ENCODE data around the gene B3GNT7. TPM values are rescaled to one million over a fixed set of nuclear protein-coding genes. Genes with fewer than 3 reads are reported as not detected.

The B3GNT7 gene
- total and polyA plus RNA-seq, 2 of the 8 experiments (the other 6 are each of a cell fraction or from before 2014, with no cell fraction given) = 26.4 to 73.1 TPM

- Histone ChIP-seq H4K20me1 (replicated peaks in 1 of 2; ENCODE audit: control insufficient read depth in 1 of 2, insufficient read depth in 2 of 2, low read length in 2 of 2) (no peaks in the 10 kb centered on the region), H4K8ac (ENCODE audit: extremely low read depth, insufficient read depth, low read length) (0 out of 2 replicates have a peak overlapping the region, but pooled peaks have one; percentile 25), H3K79me1 (ENCODE audit: low read depth, low read length) (no peaks in the 10 kb centered on the region), H3K56ac (replicated peaks; ENCODE audit: insufficient read length, low read depth, low read length) (no peak overlapping the region), H2BK20ac (ENCODE audit: low read length) (no peak overlapping the region), H2BK15ac (ENCODE audit: low read length) (no peak overlapping the region), H2BK12ac (ENCODE audit: low read depth, low read length) (no peak overlapping the region), H3K9ac (replicated peaks in 1 of 4; ENCODE audit: extremely low read depth in 1 of 4, low read depth in 3 of 4, low read length in 3 of 4) (no peak overlapping the region), H2BK5ac (ENCODE audit: low read depth, low read length) (0 out of 2 replicates have a peak overlapping the region, but pooled peaks have one; percentile 56), H3K9me3 (ENCODE audit: insufficient read depth in 2 of 2, low read depth in 1 of 2, low read length in 1 of 2) (no peaks in the 10 kb centered on the region), H4K91ac (replicated peaks; ENCODE audit: insufficient read length, low read length) (no peak overlapping the region), H3K4me2 (ENCODE audit: insufficient read depth in 1 of 2, low read depth in 2 of 2, low read length in 2 of 2) (no peak overlapping the region), H3K4me3 (ENCODE audit: extremely low read depth in 1 of 4, insufficient read depth in 2 of 4, low read depth in 3 of 4, low read length in 4 of 4) (no peak overlapping the region), H3K36me3 (ENCODE audit: control insufficient read depth in 2 of 4, insufficient read depth in 4 of 4, low read length in 3 of 4) (no peaks in the 10 kb centered on the region), H2BK120ac (replicated peaks; ENCODE audit: low read depth, low read length) (no peak overlapping the region), H3K18ac (ENCODE audit: extremely low read depth, low read length) (no peak overlapping the region), H3K27ac (ENCODE audit: low read depth, low read length) (no peak overlapping the region), H3K4ac (replicated peaks; ENCODE audit: insufficient read length, low read depth, low read length) (no peak overlapping the region), H2AFZ (ENCODE audit: low read length) (peak overlapping the region; percentile 56), H3K23me2 (ENCODE audit: low read depth, low read length) (no peaks in the 10 kb centered on the region), H3K23ac (ENCODE audit: insufficient read length) (no peak overlapping the region), H3K27me3 (replicated peaks in 1 of 4; ENCODE audit: control insufficient read depth in 3 of 4, extremely low read depth in 1 of 4, insufficient read depth in 3 of 4, low read length in 3 of 4) (no peaks in the 10 kb centered on the region), H4K5ac (ENCODE audit: insufficient read length, low read depth, low read length) (no peak overlapping the region), H2AK5ac (ENCODE audit: low read depth, low read length) (no peak overlapping the region), H3K14ac (ENCODE audit: insufficient read length) (no peak overlapping the region), H3K79me2 (ENCODE audit: control insufficient read depth in 1 of 2, insufficient read depth in 2 of 2, low read length in 2 of 2) (no peaks in the 10 kb centered on the region), H3K4me1 (replicated peaks in 1 of 4; ENCODE audit: control insufficient read depth in 3 of 4, insufficient read depth in 4 of 4, low read length in 3 of 4) (no peaks in the 10 kb centered on the region)
- 83% methylated on average over 13 of the region's 13 CpGs; no CpG with 5 or more reads in 1 of the 2 experiments for WGBS, 2 experiments (ENCODE audit: extremely low coverage in 1 of 2, insufficient coverage in 1 of 2, insufficient read length in 1 of 2, insufficient replicate concordance in 2 of 2, low coverage in 1 of 2, low lambda C conversion rate in 2 of 2, missing lambda C conversion rate in 1 of 2)
- FAIRE-seq (no peak), DNase-seq (ENCODE audit: low read depth in 1 of 2, low spot score in 2 of 2) (no peak)
- ChIA-PET CTCF (ENCODE audit: partially characterized antibody) (interaction anchor here (0.6 to 2.0 kb wide), 9 partner anchors 11 to 139 kb away, joined by 3 to 6 read pairs (median 3); no protein-coding TSS in a partner anchor), POLR2A (ENCODE audit: partially characterized antibody) (interaction anchor here (1.3 to 7.9 kb wide), 3 partner anchors 17 to 40 kb away, joined by 3 to 97 read pairs (median 5); no protein-coding TSS in a partner anchor)
- TF ChIP-seq ATF3 (IDR thresholded peaks at IDR 0.05; ENCODE audit: insufficient read depth, low read depth, low read length) = no peak
- TF ChIP-seq JUND (IDR thresholded peaks at IDR 0.05; ENCODE audit: low read length) = no peak
- no peak for TF ChIP-seq NANOG (IDR thresholded peaks at IDR 0.05; ENCODE audit: insufficient read depth, low read depth, low read length, poor library complexity, severe bottlenecking)
- TF ChIP-seq EP300 (IDR thresholded peaks at IDR 0.05; ENCODE audit: borderline replicate concordance in 1 of 2, low read depth in 2 of 2, low read length in 2 of 2) = no peak
- TF ChIP-seq SP1 (IDR thresholded peaks at IDR 0.05; ENCODE audit: low read depth, low read length) = no peak
- TF ChIP-seq CBX5 (IDR thresholded peaks at IDR 0.05; ENCODE audit: low read depth, low read length) = no peak
- no peak for TF ChIP-seq ATF2 (IDR thresholded peaks at IDR 0.05; ENCODE audit: low read length)
- no peak for TF ChIP-seq SUZ12 (IDR thresholded peaks at IDR 0.05; ENCODE audit: low read length)
- TF ChIP-seq KDM5A (IDR thresholded peaks at IDR 0.05; ENCODE audit: low read length) = no peak
- no peak for TF ChIP-seq POU5F1 (IDR thresholded peaks at IDR 0.05; ENCODE audit: low read depth, low read length)
- TF ChIP-seq FOSL1 (IDR thresholded peaks at IDR 0.05; ENCODE audit: insufficient read depth, low read depth, low read length) = no peak
- TF ChIP-seq SRF (IDR thresholded peaks at IDR 0.05; ENCODE audit: low read depth, low read length) = no peak
Measured at GRCh38 chr2:231436957-231437356, 41.4 kb downstream of the B3GNT7 start.
